ENCODE results near the gene GPD1. TPM values are rescaled to one million over a fixed set of nuclear protein-coding genes. Genes with fewer than 3 reads are reported as not detected.

The GPD1 gene
- total and polyA plus RNA-seq, 9 of the 15 experiments (the other 6 are each of a cell fraction or from before 2014, with no cell fraction given): 0.13 to 1.00 (median 0.55) TPM

GRCh38 chr12:50127546-50127945 is 23.7 kb downstream of the GPD1 start (continued):
- TF ChIP-seq ZNF740 (CRISPR knock-in tag; IDR thresholded peaks at IDR 0.05) (no peak), ZNF740 (tag; IDR thresholded peaks at IDR 0.05) (no peak), TAL1 (IDR thresholded peaks at IDR 0.05) (no peak), ZNF395 (CRISPR knock-in tag; IDR thresholded peaks at IDR 0.05) (no peak), COPS2 (conservative IDR thresholded peaks at IDR 0.05) (no peak), KHSRP (IDR thresholded peaks at IDR 0.05) (no peak), CBX8 (IDR thresholded peaks at IDR 0.05; ENCODE audit: borderline replicate concordance, extremely low read depth, low read depth, low read length, poor library complexity, severe bottlenecking) (no peak), ZBTB11 (CRISPR knock-in tag; IDR thresholded peaks at IDR 0.05) (no peak)
